ENCODE results near the gene MSH5. TPM values are rescaled to one million over a fixed set of nuclear protein-coding genes. Genes with fewer than 3 reads are reported as not detected.

MSH5 gene
- total and polyA plus RNA-seq, 2 of the 13 experiments (the other 11 are each of a cell fraction or from before 2014, with no cell fraction given): 10.2 to 38.7 TPM

DNA sequence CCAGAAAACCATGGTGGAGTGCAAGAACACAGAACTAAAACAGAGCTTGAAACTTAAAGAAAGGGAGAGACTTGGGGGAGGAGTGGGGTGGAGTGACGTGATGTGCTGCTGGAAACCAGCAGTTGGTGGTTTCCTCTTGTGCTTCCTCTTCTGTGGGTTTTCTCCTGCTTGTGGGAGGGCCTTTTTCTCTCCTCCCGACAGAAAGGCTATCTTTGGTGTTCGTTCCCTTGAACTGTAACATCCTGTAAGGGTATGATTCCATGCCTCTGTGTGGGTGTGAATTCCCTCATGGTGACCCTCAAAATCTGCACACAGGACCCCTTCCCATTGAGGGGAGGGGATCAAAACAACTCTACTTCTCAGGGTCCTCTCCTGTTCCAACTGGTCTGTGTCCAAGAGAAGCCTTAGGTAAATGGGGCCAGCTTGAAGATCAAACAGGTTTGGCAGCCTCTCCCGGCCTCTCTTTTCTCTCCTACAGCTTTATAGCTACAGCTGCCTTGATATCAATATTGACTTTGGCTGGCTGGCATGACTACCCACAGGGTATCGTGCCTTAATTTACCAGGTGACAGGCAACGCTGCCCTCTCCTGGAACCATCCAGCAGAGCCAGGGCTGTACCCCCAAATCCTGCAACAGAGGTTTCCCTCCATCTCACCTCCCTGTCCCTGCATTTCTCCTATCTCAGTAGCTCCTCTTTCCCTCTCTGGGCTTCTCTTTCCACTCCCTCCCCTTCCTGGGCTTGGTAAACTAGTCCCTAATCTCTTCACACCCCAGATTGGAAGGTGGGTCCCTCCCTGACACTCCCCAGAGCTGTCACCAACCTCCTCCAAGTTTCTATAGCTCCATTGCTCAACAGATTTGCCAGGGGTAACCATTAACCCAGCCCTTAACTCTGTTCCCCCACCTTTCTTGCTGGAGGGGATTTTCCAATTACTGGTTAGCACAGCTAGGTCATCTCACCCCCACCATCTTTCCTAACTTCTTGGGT, 1.5 kb upstream of the MSH5 start (continued):
- peak; percentile 95 for TF ChIP-seq HOXD1 (CRISPR knock-in tag; IDR thresholded peaks at IDR 0.05)
- TF ChIP-seq ZC3H13 (CRISPR knock-in tag; IDR thresholded peaks at IDR 0.05): no peak
- peak; percentile 55; the same call in 1 of the 2 replicates for TF ChIP-seq ZNF780A (CRISPR knock-in tag; IDR thresholded peaks at IDR 0.05)
- TF ChIP-seq, protein P1, sequence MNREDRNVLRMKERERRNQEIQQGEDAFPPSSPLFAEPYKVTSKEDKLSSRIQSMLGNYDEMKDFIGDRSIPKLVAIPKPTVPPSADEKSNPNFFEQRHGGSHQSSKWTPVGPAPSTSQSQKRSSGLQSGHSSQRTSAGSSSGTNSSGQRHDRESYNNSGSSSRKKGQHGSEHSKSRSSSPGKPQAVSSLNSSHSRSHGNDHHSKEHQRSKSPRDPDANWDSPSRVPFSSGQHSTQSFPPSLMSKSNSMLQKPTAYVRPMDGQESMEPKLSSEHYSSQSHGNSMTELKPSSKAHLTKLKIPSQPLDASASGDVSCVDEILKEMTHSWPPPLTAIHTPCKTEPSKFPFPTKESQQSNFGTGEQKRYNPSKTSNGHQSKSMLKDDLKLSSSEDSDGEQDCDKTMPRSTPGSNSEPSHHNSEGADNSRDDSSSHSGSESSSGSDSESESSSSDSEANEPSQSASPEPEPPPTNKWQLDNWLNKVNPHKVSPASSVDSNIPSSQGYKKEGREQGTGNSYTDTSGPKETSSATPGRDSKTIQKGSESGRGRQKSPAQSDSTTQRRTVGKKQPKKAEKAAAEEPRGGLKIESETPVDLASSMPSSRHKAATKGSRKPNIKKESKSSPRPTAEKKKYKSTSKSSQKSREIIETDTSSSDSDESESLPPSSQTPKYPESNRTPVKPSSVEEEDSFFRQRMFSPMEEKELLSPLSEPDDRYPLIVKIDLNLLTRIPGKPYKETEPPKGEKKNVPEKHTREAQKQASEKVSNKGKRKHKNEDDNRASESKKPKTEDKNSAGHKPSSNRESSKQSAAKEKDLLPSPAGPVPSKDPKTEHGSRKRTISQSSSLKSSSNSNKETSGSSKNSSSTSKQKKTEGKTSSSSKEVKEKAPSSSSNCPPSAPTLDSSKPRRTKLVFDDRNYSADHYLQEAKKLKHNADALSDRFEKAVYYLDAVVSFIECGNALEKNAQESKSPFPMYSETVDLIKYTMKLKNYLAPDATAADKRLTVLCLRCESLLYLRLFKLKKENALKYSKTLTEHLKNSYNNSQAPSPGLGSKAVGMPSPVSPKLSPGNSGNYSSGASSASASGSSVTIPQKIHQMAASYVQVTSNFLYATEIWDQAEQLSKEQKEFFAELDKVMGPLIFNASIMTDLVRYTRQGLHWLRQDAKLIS (CRISPR knock-in tag; IDR thresholded peaks at IDR 0.05): no peak; the same call in none of the 2 replicates
- peak; percentile 58 for TF ChIP-seq ESRRA (CRISPR knock-in tag; IDR thresholded peaks at IDR 0.05; ENCODE audit: low read depth)
- peak; percentile 98 for TF ChIP-seq ZSCAN9 (CRISPR knock-in tag; IDR thresholded peaks at IDR 0.05; ENCODE audit: borderline replicate concordance)
- TF ChIP-seq SOX13 (IDR thresholded peaks at IDR 0.05): peak; percentile 48
- TF ChIP-seq SOX13 (CRISPR knock-in tag; conservative IDR thresholded peaks at IDR 0.05 in 1 of 2, IDR thresholded peaks at IDR 0.05 in 1 of 2): peak in 1 of 2 experiments; percentile 95; a peak in 3 of 4 replicates
- TF ChIP-seq MBD4 (IDR thresholded peaks at IDR 0.05; ENCODE audit: borderline replicate concordance, low read length): no peak
- peak; percentile 55; the same call in 1 of the 2 replicates for TF ChIP-seq SIN3B (IDR thresholded peaks at IDR 0.05; ENCODE audit: low read length)
- TF ChIP-seq ZNF549 (CRISPR knock-in tag; IDR thresholded peaks at IDR 0.05): no peak
- TF ChIP-seq GABPA (IDR thresholded peaks at IDR 0.05; ENCODE audit: low read depth, low read length): no peak
- TF ChIP-seq GABPA (CRISPR knock-in tag; IDR thresholded peaks at IDR 0.05; ENCODE audit: low read depth): peak; percentile 38
- TF ChIP-seq, protein P2, sequence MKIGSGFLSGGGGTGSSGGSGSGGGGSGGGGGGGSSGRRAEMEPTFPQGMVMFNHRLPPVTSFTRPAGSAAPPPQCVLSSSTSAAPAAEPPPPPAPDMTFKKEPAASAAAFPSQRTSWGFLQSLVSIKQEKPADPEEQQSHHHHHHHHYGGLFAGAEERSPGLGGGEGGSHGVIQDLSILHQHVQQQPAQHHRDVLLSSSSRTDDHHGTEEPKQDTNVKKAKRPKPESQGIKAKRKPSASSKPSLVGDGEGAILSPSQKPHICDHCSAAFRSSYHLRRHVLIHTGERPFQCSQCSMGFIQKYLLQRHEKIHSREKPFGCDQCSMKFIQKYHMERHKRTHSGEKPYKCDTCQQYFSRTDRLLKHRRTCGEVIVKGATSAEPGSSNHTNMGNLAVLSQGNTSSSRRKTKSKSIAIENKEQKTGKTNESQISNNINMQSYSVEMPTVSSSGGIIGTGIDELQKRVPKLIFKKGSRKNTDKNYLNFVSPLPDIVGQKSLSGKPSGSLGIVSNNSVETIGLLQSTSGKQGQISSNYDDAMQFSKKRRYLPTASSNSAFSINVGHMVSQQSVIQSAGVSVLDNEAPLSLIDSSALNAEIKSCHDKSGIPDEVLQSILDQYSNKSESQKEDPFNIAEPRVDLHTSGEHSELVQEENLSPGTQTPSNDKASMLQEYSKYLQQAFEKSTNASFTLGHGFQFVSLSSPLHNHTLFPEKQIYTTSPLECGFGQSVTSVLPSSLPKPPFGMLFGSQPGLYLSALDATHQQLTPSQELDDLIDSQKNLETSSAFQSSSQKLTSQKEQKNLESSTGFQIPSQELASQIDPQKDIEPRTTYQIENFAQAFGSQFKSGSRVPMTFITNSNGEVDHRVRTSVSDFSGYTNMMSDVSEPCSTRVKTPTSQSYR (CRISPR knock-in tag; IDR thresholded peaks at IDR 0.05; ENCODE audit: borderline replicate concordance): peak; percentile 70; the same call in 1 of the 2 replicates
- TF ChIP-seq MEIS2 (CRISPR knock-in tag; IDR thresholded peaks at IDR 0.05): peak; percentile 94
- TF ChIP-seq MEIS1 (CRISPR knock-in tag; IDR thresholded peaks at IDR 0.05; ENCODE audit: borderline replicate concordance): peak; percentile 96
- TF ChIP-seq, protein P3, sequence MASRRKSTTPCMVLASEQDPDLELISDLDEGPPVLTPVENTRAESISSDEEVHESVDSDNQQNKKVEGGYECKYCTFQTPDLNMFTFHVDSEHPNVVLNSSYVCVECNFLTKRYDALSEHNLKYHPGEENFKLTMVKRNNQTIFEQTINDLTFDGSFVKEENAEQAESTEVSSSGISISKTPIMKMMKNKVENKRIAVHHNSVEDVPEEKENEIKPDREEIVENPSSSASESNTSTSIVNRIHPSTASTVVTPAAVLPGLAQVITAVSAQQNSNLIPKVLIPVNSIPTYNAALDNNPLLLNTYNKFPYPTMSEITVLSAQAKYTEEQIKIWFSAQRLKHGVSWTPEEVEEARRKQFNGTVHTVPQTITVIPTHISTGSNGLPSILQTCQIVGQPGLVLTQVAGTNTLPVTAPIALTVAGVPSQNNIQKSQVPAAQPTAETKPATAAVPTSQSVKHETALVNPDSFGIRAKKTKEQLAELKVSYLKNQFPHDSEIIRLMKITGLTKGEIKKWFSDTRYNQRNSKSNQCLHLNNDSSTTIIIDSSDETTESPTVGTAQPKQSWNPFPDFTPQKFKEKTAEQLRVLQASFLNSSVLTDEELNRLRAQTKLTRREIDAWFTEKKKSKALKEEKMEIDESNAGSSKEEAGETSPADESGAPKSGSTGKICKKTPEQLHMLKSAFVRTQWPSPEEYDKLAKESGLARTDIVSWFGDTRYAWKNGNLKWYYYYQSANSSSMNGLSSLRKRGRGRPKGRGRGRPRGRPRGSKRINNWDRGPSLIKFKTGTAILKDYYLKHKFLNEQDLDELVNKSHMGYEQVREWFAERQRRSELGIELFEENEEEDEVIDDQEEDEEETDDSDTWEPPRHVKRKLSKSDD (CRISPR knock-in tag; IDR thresholded peaks at IDR 0.05; ENCODE audit: low read depth): 0 out of 2 replicates have a peak, but pooled peaks have one; percentile 34
- TF ChIP-seq TEAD3 (CRISPR knock-in tag; optimal IDR thresholded peaks at IDR 0.05; ENCODE audit: borderline replicate concordance): peak; percentile 82
- peak; percentile 89 for TF ChIP-seq NCOA2 (CRISPR knock-in tag; IDR thresholded peaks at IDR 0.05)
- 0 out of 2 replicates have a peak, but pooled peaks have one; percentile 18 for TF ChIP-seq ZNF724P (CRISPR knock-in tag; IDR thresholded peaks at IDR 0.05; ENCODE audit: borderline replicate concordance)

Measured in HepG2 (cell line).